GM18526 (cell line): Measurements from ENCODE around the gene DDC.

Experiments used
- POLR2A ChIP-seq: IDR thresholded peaks from 3 replicates; pipeline ENCODE4 v1.6.1; 2011; ENCODE audit not compliant: insufficient read length; ENCODE audit errors: extremely low read depth

Gene DDC

GRCh38 chr7:50479743-50480517 is 85.3 kb downstream of the DDC start:
- TF ChIP-seq POLR2A = no peak

DNA sequence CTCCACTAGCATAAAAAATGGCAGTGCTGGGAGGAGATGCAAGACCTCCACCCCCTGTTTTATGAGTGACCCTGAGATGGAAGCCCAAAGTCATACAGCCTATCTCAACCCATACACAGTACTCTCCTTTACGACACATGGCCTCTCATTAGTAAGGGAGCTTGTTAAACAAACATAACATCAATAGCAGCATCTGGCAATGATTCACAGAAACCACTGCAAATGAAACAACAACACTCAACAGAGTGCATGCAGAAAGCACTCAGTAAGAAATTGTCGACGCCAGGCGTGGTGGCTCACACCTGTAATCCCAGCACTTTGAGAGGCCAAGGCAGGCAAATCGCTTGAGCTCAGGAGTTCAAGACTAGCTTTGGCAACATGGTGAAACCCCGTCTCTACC is 87.6 kb downstream of the DDC start:
- TF ChIP-seq POLR2A = no peak

DNA sequence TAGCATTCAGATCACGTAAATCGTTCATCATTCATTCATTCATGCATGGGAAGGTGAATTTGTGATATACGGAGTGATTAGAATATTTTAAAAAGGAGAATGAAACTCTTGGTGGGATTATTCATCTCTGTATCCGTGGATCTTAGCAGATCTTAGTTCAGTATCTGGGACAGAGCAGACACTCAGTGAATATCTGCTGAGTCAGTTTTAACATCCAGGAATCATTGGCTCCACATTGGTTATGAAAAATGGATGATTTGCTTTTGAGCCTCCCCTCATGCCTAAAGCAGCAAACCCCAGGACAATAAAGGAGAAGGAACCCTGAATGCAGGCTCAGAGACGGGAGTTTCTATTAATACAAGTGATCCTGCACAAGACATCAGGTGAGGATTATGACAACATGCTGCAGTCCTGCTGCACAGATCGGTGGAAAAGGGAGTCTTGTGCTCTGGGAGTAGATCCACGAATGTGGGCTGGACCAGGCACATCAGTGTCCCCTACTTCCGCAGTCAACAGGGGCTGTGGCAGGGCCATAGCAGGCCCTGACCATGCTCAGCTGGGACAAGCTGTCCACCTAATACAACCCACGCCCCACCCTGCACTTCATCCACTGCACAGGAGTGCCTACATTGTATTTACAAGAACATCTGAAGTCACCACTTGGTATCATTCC is 88.1 kb downstream of the DDC start:
- no peak for TF ChIP-seq POLR2A

DNA sequence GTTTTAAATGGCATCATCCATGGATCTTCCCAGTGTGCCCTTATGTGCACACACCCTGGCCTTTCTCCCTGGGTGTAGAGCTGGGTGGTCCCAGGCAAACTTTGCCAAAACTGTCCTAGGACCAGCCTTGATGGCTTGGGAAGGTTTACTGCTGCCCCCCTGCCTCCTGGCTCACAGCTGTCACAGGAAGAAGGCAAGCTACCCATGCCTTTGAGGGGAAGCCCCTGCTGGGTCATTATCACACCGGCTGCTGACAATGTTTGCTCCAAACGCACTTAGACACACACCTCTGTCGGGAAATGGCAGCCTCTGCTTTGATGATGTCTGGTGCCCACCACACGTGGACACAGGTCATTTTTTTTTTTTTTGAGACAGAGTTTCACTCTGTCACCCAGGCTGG is 89.9 kb downstream of the DDC start:
- TF ChIP-seq POLR2A = no peak

DNA sequence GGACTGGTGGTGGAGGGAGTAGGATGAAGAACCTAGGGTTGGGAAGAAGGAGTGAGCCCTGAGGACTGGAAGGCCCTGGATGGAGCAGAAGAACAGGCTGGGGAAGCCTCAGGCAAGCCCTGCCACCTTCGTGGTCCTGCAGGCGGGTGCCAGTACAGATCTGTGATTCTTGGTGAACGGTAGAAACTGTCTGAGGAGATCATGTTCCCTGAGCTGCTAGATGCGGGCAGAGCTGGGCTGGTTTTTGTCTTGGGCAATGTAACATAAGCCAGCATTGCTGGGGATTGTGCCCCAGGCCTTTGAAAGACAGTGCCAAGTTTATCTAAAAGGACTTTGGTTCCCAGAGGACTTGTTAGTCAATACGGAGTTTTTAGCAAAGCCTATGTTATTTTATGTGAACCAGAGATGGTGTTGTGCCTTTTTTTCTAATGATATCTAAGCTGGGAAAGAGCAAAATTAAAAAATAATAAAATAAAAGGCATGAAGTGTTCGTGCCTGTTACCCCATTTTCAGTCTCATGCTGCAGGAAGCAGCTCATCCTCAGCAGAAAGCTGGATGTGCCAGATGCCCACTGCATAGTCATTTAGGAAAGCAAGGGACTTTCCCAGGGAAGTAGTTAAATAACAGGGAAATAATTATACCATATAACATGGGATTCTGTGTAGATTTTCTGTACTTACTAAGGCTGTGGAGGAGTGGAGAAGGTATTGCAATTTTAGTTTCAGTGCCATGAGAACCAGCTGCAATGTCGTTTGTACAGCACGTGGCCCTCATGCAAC is 90.6 kb downstream of the DDC start:
- TF ChIP-seq POLR2A = no peak

DNA sequence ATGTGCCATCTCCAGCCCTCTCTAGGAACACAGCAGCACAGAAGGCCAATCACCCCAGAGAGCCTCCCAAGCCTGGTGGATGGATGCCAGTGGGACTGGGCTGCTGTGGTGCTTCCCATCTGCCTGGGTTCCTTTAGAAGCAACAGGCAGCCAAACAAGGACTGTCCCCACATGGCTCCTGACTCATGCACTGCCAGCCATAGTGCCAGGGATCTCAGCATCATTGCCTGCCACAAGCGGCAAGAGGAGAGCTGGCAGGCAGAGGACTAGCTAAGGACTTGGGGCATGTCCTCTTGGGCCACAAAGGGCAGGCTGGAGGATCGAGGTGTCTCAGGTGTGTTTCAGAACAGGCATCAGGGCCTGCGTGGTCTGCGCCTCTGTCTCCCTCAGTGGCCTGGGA is 91.7 kb downstream of the DDC start:
- TF ChIP-seq POLR2A = no peak

DNA sequence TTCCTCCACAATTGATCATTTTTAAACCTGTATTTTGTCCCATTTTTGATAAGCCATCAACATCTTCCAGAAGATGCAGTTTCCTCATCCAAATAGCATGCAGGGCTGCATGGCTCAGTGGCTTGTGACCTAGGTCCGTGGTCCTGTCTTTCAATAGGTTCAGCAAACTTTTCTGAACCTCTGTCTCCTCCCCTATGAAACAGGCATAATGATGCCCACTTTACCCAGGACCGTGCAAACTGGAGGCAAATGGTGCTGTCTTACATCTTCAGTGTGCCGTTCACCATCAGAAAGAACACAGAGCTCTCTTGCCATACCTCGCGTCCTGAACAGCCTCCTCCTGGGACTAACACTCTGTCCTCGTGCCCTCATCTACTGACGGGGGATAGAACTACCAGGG is 92.8 kb downstream of the DDC start:
- no peak for TF ChIP-seq POLR2A

GRCh38 chr7:50471970-50472369 is 93.2 kb downstream of the DDC start:
- no peak for TF ChIP-seq POLR2A

DNA sequence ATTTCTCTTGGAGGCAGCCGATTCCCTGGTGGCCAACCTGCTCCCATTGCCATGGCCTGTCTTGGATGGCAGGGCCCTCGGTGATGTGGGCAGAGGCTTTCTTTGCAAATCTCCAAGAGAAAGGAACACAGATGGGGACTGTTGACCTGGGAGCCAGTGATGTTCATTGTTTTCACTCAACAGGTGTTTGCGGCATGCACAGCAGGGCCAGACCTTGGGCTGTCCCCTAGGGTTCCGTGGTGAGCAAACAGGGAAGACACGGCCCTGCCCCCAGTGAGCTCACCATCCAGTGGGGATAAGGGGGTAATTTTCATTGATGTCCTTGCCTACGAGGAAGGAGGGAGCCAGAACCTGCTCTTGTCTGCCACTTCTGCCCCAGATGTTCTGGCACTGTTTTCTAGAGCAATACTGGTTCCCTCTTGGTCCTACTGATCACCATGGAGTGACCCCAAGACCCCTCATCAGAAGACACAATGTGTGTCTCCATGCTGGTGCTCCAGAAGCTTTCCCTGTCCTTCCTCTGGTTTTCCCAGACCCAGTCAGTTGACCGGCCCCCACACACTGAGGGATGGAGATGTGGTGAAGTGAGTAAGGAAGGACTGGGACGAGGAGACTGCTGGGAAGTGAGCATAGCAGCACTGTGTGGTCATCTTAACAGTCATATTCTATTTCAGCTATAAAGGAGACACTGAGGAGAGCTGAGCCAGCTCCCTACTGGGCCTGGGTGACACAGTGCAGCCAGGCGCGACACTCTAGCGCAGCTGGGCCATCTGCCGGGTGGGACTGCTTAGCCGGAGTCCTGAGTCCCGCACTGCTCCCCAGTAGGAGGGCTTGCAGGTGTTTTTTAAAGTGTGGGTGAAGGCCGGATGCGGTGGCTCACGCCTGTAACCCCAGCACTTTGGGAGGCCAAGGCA is 94.7 kb downstream of the DDC start:
- no peak for TF ChIP-seq POLR2A

DNA sequence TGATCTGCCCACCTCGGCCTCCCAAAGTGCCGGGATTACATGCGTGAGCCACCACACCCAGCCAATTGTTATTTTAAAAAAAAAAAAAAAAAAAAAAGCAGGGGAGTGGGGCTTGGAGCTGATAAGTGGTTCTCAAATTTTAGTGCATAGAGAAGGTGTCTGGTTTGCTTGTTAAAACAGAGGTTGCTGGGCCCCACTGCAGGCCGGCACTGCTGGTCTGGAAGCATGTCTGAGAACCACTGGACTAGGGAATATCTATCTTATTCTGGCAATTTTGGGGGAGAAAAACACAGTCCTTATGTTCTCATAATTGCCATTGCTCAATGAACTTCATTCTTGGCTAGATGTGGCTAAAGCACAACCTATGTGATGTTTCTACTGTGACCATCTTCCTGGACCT is 96.0 kb downstream of the DDC start:
- TF ChIP-seq POLR2A = no peak

- TF ChIP-seq POLR2A = no peak
These were observed 97.2 kb downstream of the DDC start for GRCh38 chr7:50467817-50468610.

DNA sequence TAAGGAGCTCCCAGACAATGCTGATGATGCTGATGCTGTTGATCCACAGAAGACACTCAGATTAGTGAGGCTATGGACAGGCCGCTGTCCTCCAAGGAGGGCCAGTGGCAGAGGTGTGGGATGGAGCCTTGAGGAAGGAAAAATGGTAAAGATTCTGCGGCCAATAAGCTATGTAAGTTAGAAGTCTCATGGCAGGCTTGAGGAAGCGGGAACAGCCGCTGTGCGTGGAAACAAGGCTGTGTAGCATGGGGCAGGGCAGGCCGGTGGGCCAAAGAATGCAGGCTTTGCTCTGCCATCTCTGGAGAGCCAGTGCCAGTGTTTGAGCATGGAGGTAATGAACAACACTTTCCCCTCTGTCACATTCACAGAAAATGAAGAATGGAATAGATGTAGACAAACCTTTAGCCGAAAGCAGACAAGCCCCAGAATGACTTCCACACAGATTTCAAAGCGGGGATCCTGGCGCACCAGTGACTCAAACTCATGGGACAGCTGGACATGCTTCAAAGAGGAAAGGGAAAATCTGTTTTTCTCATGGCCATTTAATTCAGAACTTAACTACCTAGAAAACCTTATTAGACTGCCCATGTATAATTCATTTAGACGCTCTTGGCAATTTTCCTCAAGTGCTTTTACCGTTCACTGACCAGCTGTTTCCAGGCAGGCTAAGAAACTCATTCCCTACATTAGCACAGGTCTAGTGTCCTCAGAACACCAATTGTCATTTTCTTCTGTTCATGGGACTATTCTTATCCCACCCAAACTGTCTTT is 98.2 kb downstream of the DDC start:
- TF ChIP-seq POLR2A = no peak

DNA sequence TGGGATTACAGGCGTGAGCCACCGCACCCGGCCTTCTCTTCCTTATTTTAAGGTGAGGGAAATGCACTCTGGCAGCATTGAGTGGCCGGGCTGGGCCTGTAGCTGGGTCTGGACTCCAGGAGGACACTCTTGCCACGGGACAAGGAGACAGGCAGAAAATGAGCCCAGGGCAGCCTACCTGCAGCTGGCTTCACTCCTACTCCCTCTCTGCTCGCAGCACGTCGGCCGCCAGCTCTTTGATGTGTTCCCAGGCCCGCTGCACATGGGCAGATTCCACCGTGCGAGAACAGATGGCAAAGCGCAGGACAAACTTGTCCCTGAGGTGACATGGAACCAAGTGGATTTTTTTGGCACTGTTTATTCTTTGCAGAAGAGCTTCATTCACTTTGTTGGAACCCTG is 102.2 kb downstream of the DDC start:
- TF ChIP-seq POLR2A = no peak
